ENCODE results near the gene PKDREJ. TPM values are rescaled to one million over a fixed set of nuclear protein-coding genes. Genes with fewer than 3 reads are reported as not detected.

Gene PKDREJ
- polyA plus RNA-seq, 1 donor: 0.55 TPM

Other genes starting within 250 kb of the PKDREJ start
- gene PPARA, start 112.8 kb downstream of the PKDREJ start, polyA plus RNA-seq (ENCODE audit: insufficient read length): 32.4 TPM
- gene CDPF1, start 13.1 kb downstream of the PKDREJ start, polyA plus RNA-seq (ENCODE audit: insufficient read length): 10.0 TPM
- gene TTC38, start 4.7 kb upstream of the PKDREJ start, polyA plus RNA-seq (ENCODE audit: insufficient read length): 53.3 TPM
- 25.2 TPM for gene GTSE1, start 33.5 kb upstream of the PKDREJ start, polyA plus RNA-seq (ENCODE audit: insufficient read length)
- gene TRMU, start 72.4 kb upstream of the PKDREJ start, polyA plus RNA-seq (ENCODE audit: insufficient read length): 59.6 TPM